Epidermal melanocyte (primary cell): Measurements from ENCODE around the gene CLASP2.

Experiments
- DNase-seq: peaks from one replicate; pipeline ENCODE4 v3.0.0; 2011; ENCODE audit warnings: low spot score; ENCODE audit not compliant: insufficient read length

The CLASP2 gene

GRCh38 chr3:33636125-33636850, 81.8 kb downstream of the CLASP2 start:
- DNase-seq: peak; percentile 19

- no peak for DNase-seq
Observed at GRCh38 chr3:33634262-33634661, 83.8 kb downstream of the CLASP2 start.

- no peak for DNase-seq
Observed at GRCh38 chr3:33629219-33629618, 88.8 kb downstream of the CLASP2 start.

GRCh38 chr3:33624756-33625155, 93.3 kb downstream of the CLASP2 start:
- DNase-seq: no peak

- DNase-seq: no peak
Observed at GRCh38 chr3:33613041-33613440, 105.0 kb downstream of the CLASP2 start.

- DNase-seq: peak; percentile 17
Observed at GRCh38 chr3:33612607-33613006, 105.4 kb downstream of the CLASP2 start.

- no peak for DNase-seq
Observed at GRCh38 chr3:33602829-33603228, 115.2 kb downstream of the CLASP2 start.

GRCh38 chr3:33597257-33597689, 120.8 kb downstream of the CLASP2 start:
- DNase-seq: no peak

- no peak for DNase-seq
Observed at GRCh38 chr3:33592999-33593398, 125.1 kb downstream of the CLASP2 start.

- DNase-seq: no peak
Observed at GRCh38 chr3:33590541-33590940, 127.5 kb downstream of the CLASP2 start.

GRCh38 chr3:33586402-33586801, 131.7 kb downstream of the CLASP2 start:
- no peak for DNase-seq

GRCh38 chr3:33582234-33582633, 135.8 kb downstream of the CLASP2 start:
- no peak for DNase-seq

GRCh38 chr3:33581666-33582065, 136.4 kb downstream of the CLASP2 start:
- no peak for DNase-seq

GRCh38 chr3:33579840-33580239, 138.2 kb downstream of the CLASP2 start:
- no peak for DNase-seq

- DNase-seq: no peak
Observed at GRCh38 chr3:33579178-33579510, 138.9 kb downstream of the CLASP2 start.

GRCh38 chr3:33578325-33579177, 139.5 kb downstream of the CLASP2 start:
- no peak for DNase-seq

GRCh38 chr3:33577588-33577987, 140.5 kb downstream of the CLASP2 start:
- DNase-seq: no peak

- DNase-seq: no peak
Observed at GRCh38 chr3:33577173-33577572, 140.9 kb downstream of the CLASP2 start.

GRCh38 chr3:33575311-33575710, 142.7 kb downstream of the CLASP2 start:
- no peak for DNase-seq

- DNase-seq: no peak
Observed at GRCh38 chr3:33557829-33558228, 160.2 kb downstream of the CLASP2 start.

- DNase-seq: no peak
Observed at GRCh38 chr3:33557279-33557678, 160.8 kb downstream of the CLASP2 start.

GRCh38 chr3:33547101-33547500, 171.0 kb downstream of the CLASP2 start:
- no peak for DNase-seq

GRCh38 chr3:33544126-33544525, 173.9 kb downstream of the CLASP2 start:
- no peak for DNase-seq
